ENCODE measurements around the gene PTPN22.

The PTPN22 gene

DNA sequence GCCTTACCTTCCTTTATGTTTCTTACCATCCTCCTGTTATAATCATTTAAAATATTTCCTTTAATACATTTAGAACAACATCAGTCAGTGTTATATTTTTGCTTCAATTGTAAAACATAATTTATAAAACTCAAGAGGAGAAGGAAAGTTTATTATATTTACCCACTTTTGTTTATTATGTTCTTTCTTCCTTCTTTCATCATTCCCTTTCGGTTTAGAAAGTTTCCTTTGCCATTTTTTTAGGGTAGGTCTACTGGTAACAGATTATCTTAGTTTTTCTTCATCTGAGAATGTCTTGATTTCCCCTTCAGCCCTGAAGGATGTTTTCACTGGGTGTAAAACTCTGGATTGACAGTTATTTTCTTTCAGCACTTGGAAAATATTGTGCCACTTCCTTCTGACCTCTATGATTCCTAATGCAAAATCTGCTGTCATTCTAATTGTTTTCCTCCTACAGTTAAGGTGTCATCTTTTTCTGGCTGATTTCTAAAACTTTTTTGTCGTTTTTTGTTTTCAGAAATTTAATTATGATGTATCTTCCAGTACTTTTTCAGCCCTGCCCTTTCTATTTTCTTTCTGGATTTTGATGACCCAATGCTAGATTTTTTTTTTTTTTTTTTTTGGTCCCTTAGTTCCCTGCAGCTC, 25.0 kb downstream of the PTPN22 start:
- DNase-seq, result no peak

- no peak for DNase-seq
Measured at GRCh38 chr1:113836534-113836933, 35.0 kb downstream of the PTPN22 start.

DNA sequence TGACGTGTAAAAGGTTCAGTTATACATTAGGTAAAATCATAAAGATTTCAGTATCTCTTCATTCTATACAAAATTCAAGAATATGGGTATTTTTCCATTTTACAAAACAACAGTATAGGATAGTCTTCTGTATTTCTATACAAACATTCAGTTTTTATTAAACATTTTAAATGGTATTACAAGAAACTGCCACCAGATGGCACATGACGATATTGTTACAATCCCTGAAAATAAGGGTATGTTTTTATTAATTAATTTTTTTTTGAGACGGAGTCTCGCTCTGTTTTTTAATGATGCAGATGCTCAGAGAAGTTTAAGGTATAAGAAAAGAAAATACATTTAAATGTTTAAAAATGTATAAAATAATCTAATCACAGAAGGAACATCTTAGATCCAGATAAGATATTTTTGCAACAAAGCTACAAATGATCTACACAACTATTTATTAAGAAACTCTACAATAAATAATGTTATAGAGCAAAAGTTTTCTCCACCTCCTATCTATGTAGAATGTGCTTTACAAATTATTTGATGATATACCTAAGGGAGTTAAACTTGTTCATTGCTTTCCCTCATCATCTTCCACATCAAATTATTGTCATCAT, 35.7 kb downstream of the PTPN22 start:
- DNase-seq, result no peak

DNA sequence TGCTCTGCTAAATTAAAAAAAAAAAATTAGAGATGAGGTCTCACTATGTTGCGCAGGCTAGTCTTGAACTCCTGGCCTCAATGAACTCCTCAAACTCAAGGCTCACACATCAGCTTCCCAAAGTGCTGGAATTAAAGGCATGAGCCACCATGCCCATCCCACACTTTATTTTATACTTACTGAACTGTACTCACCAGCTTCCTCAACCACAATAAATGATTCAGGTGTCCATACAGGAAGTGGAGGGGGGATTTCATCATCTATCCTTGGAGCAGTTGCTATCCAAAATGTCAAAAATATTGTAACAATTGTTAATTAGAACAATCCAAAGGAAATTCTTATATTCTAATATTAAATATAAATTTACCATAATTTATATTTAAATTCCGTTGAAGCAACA, 36.8 kb downstream of the PTPN22 start:
- DNase-seq, result no peak

GRCh38 chr1:113830039-113830438, 41.5 kb downstream of the PTPN22 start:
- DNase-seq, result no peak

GRCh38 chr1:113821916-113822315, 49.6 kb downstream of the PTPN22 start:
- DNase-seq, result no peak

DNA sequence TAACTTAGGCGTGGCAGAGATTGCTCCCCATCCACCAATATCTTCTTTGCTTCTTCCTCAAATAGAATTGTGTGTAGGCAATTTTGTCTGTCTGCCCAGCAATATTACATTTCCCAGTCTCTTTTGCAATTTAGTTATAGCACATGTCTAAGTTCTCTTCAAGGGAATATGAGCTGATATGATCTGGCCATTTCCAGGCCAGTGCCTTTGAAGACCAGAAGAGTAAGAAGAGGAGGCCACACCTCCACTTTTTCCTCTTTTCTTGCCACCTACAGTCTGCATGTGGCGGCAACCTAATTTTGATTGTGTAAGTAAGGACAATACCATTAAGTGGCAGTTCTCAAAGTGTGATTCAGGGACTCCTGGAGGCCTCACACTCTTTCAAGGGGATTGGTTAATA, 52.9 kb downstream of the PTPN22 start:
- no peak for DNase-seq

GRCh38 chr1:113813218-113813617, 58.3 kb downstream of the PTPN22 start:
- DNase-seq, result no peak

DNA sequence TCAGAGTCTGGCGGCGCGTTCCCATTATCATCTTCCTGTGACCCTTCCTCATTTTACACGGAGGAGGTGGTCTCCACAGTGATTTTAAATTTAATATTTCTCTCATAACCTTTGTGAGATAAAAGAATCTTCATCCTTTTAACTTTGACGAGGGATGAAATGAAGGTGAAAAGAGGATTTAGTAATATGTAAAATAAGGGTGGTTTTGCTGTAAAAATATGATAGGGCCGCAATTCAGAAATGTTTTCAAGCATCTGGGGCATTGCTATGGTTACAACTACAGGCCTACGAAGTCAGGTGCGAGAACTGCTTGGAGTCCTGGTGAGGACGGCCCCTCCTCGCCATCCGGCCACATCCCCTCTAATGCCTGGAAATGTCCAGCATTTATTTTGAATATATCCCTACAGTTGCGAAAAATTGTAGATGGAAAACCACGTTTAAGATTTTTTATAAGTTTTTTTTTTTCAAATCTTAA, 58.8 kb downstream of the PTPN22 start:
- DNase-seq, result no peak

GRCh38 chr1:113811888-113812660, 59.4 kb downstream of the PTPN22 start, which contains the start of gene RSBN1:
RSBN1 (minus strand) TSS chr1:113812476; CDS start chr1:113812412, 64 bp downstream.
- peak; percentile 97 for DNase-seq

DNA sequence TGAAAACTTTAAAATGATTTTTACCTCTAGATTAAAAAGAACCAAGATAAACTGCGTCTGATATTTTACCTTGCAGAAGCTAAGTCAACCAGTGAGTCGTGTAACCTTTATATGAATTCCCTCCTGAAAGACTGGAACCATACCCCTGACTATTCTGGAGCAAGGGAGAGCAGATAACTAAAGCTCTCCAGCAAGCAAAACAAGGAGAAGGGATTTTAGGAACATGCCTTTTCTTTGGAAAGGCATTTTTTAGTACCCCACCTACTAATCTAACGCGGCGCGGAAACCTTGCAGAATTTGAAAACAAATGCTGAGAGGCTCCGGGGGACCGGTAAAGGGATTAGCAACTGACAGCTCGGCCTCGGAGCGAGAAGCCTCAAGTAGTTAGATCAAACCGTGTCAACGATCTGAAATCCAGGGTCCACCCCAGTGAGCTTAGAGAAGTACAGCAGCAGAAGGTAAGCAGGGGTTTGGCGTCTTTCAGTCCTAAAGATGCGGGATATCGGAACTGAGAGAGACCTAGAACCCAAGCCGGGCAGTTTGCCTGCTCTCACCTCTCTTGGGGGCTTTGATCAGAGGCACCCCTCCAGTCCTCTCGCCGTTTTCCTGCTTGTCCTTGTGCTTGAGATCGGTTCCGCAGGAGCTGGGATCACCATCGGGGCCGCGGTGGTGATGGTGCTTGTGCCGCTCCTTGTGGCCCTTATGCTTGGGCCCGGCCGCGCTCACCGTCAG, 60.2 kb downstream of the PTPN22 start:
- no peak for DNase-seq

- no peak for DNase-seq
Measured at GRCh38 chr1:113809670-113810602, 61.6 kb downstream of the PTPN22 start.

- no peak for DNase-seq
Measured at GRCh38 chr1:113808450-113809195, 62.9 kb downstream of the PTPN22 start.

- no peak for DNase-seq
Measured at GRCh38 chr1:113805639-113806038, 65.9 kb downstream of the PTPN22 start.

DNA sequence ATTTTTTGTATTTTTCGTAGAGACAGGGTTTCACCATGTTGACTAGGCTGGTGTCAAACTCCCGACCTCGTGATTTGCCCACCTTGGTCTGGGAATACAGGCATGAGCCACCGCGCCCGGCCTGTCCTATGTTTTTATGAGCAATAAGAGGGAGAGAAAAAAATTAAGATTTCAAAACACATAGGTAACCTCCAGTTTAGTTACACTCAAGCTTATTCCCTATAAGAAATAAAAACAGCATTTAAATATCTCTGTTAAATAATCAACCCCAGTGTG, 66.3 kb downstream of the PTPN22 start:
- DNase-seq, result no peak

- no peak for DNase-seq
Measured at GRCh38 chr1:113804421-113805255, 66.9 kb downstream of the PTPN22 start.

- no peak for DNase-seq
Measured at GRCh38 chr1:113802367-113803007, 69.0 kb downstream of the PTPN22 start.

- DNase-seq, result no peak
Measured at GRCh38 chr1:113800487-113800886, 71.0 kb downstream of the PTPN22 start.

DNA sequence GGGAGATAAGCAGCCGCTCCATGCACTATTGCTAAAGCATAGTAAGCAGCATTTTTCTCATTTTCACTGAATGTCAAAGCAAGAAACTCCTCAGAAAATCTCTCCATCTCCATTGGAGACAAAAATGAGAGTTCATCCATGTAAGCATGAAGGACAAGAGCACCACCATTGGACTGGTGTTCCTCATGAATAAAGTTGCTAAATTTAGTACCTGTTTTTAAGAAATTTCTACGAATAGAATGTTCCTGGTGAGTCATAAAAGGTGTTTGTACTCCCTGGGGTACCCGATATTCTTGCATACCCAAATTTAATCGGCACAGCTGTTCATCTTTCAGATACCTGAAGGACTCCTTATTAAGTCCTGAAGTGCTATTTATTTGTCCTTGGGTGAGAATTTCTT, 74.0 kb downstream of the PTPN22 start:
- no peak for DNase-seq
